GM18505 (cell line): ENCODE data around the gene PLEKHO2.

ENCODE experiments used
- ATAC-seq: cut with Tn5 transposase; IDR thresholded peaks from one replicate; pipeline ENCODE4 v1.9.1; 2021; ENCODE audit not compliant: unreplicated experiment
- POLR2A ChIP-seq: IDR thresholded peaks from 4 replicates; pipeline ENCODE4 v1.6.1; 2011; ENCODE audit warnings: borderline replicate concordance; ENCODE audit not compliant: insufficient read depth, insufficient read length; ENCODE audit errors: extremely low read depth

Gene PLEKHO2

GRCh38 chr15:64875641-64876223, 34.0 kb downstream of the PLEKHO2 start:
- no peak for TF ChIP-seq POLR2A
- ATAC-seq = no peak

GRCh38 chr15:64877435-64877834, 35.7 kb downstream of the PLEKHO2 start:
- no peak for TF ChIP-seq POLR2A
- no peak for ATAC-seq

- ATAC-seq = no peak
- TF ChIP-seq POLR2A = no peak
These were observed 37.0 kb downstream of the PLEKHO2 start for GRCh38 chr15:64878705-64879104.

GRCh38 chr15:64883100-64883581, 41.4 kb downstream of the PLEKHO2 start:
- ATAC-seq = no peak
- TF ChIP-seq POLR2A = no peak

- peak; percentile 58 for ATAC-seq
- peak; percentile 48 for TF ChIP-seq POLR2A
These were observed 42.3 kb downstream of the PLEKHO2 start for GRCh38 chr15:64883997-64884511.

- TF ChIP-seq POLR2A = no peak
- ATAC-seq = no peak
These were observed 43.0 kb downstream of the PLEKHO2 start for GRCh38 chr15:64884679-64885078.

- TF ChIP-seq POLR2A = no peak
- ATAC-seq = no peak
These were observed 46.6 kb downstream of the PLEKHO2 start for GRCh38 chr15:64888336-64888735.

GRCh38 chr15:64891561-64891960, 49.8 kb downstream of the PLEKHO2 start:
- ATAC-seq = no peak
- TF ChIP-seq POLR2A = no peak

GRCh38 chr15:64892847-64893403, 51.2 kb downstream of the PLEKHO2 start:
- no peak for ATAC-seq
- no peak for TF ChIP-seq POLR2A

- TF ChIP-seq POLR2A = peak; percentile 80
These were observed 52.0 kb downstream of the PLEKHO2 start for GRCh38 chr15:64893481-64894394.

GRCh38 chr15:64894395-64895056, 52.8 kb downstream of the PLEKHO2 start:
- peak; percentile 72 for TF ChIP-seq POLR2A
- ATAC-seq = peak; percentile 32

More at GRCh38 chr15:64893481-64894394, 52.0 kb downstream of the PLEKHO2 start:
- peak; percentile 63 for ATAC-seq

- TF ChIP-seq POLR2A = no peak
- ATAC-seq = no peak
These were observed 53.8 kb downstream of the PLEKHO2 start for GRCh38 chr15:64895285-64896065.
